T-helper 2 cell (primary cell): Measurements from ENCODE around the gene BTBD8.
A peak's percentile ranks its signal among the peaks of the same experiment; 100 is the strongest.

Experiments
- DNase-seq, 5 experiments: peaks; one replicate each; pipeline versions ENCODE4 v3.0.0 to v3.0.0-alpha.2; 2012 to 2022

The BTBD8 gene

GRCh38 chr1:92194511-92194910 lies 114.4 kb downstream of the BTBD8 start:
- no peak for DNase-seq

GRCh38 chr1:92201973-92202372 lies 121.8 kb downstream of the BTBD8 start:
- DNase-seq: peak in 1 of 5 experiments; percentile 75

- peak in 1 of 5 experiments; percentile 73 for DNase-seq
These were observed 123.0 kb downstream of the BTBD8 start for GRCh38 chr1:92203105-92203504.

- DNase-seq: no peak
These were observed 130.6 kb downstream of the BTBD8 start for GRCh38 chr1:92210701-92211100.

- DNase-seq: no peak
These were observed 131.0 kb downstream of the BTBD8 start for GRCh38 chr1:92211166-92211565.

- no peak for DNase-seq
These were observed 137.6 kb downstream of the BTBD8 start, which contains the start of gene C1orf146 for GRCh38 chr1:92217721-92218120. Gene C1orf146 (plus strand): TSS chr1:92217915. CDS start chr1:92231421, 13,506 bp downstream.

GRCh38 chr1:92218559-92218958 lies 138.4 kb downstream of the BTBD8 start:
- DNase-seq: no peak

- DNase-seq: no peak
These were observed 138.9 kb downstream of the BTBD8 start for GRCh38 chr1:92219028-92219427.

GRCh38 chr1:92228401-92228800 lies 148.3 kb downstream of the BTBD8 start:
- DNase-seq: no peak

GRCh38 chr1:92230736-92231135 lies 150.6 kb downstream of the BTBD8 start:
- no peak for DNase-seq
